NT2/D1 (cell line): ENCODE data around the gene ZNF184.

Experiments
- DNase-seq: peaks from one replicate; pipeline ENCODE4 v3.0.0-alpha.2; 2011; ENCODE audit warnings: low read depth, low spot score
- H3K27me3 ChIP-seq: 2 replicates; pipeline ENCODE4 v1.6.0; 2011; ENCODE audit warnings: mild to moderate bottlenecking; ENCODE audit not compliant: insufficient read length, insufficient read depth
- H3K36me3 ChIP-seq: 2 replicates; pipeline ENCODE4 v1.6.1; 2011; ENCODE audit warnings: mild to moderate bottlenecking, low read length, mixed read lengths; ENCODE audit not compliant: insufficient read depth, insufficient read length
- H3K4me1 ChIP-seq: 2 replicates; pipeline ENCODE4 v1.5.1; 2011; ENCODE audit not compliant: insufficient read depth, insufficient read length
- H3K4me3 ChIP-seq: 2 replicates; pipeline ENCODE4 v1.5.1; 2011; ENCODE audit warnings: low read depth; ENCODE audit not compliant: insufficient read length
- H3K9ac ChIP-seq: 2 replicates; pipeline ENCODE4 v1.6.0; 2011; ENCODE audit warnings: low read depth; ENCODE audit not compliant: insufficient read length
- H3K9me3 ChIP-seq: 2 replicates; pipeline ENCODE4 v1.5.1; 2011; ENCODE audit warnings: mild to moderate bottlenecking, low read length; ENCODE audit not compliant: insufficient read depth
- SUZ12 ChIP-seq: IDR thresholded peaks from 2 replicates; pipeline ENCODE4 v1.6.1; 2011; ENCODE audit not compliant: insufficient read length, insufficient read depth; ENCODE audit errors: extremely low read depth
- YY1 ChIP-seq: IDR thresholded peaks from 2 replicates; pipeline ENCODE4 v1.6.1; 2011; ENCODE audit not compliant: insufficient read length, insufficient read depth
- ZNF274 ChIP-seq: IDR thresholded peaks from 2 replicates; pipeline ENCODE4 v1.6.1; 2011; ENCODE audit warnings: mild to moderate bottlenecking, low read depth, low read length

ZNF184 gene

GRCh38 chr6:27507041-27507956 lies 34.4 kb upstream of the ZNF184 start:
- Histone ChIP-seq H3K9ac (no peak overlapping the region), H3K4me3 (no peak overlapping the region), H3K36me3 (no peaks in the 10 kb centered on the region), H3K27me3 (no peaks in the 10 kb centered on the region), H3K9me3 (no peaks in the 10 kb centered on the region), H3K4me1 (no peaks in the 10 kb centered on the region)
- no peak for DNase-seq
- TF ChIP-seq YY1 (no peak), SUZ12 (no peak), ZNF274 (no peak)

DNA sequence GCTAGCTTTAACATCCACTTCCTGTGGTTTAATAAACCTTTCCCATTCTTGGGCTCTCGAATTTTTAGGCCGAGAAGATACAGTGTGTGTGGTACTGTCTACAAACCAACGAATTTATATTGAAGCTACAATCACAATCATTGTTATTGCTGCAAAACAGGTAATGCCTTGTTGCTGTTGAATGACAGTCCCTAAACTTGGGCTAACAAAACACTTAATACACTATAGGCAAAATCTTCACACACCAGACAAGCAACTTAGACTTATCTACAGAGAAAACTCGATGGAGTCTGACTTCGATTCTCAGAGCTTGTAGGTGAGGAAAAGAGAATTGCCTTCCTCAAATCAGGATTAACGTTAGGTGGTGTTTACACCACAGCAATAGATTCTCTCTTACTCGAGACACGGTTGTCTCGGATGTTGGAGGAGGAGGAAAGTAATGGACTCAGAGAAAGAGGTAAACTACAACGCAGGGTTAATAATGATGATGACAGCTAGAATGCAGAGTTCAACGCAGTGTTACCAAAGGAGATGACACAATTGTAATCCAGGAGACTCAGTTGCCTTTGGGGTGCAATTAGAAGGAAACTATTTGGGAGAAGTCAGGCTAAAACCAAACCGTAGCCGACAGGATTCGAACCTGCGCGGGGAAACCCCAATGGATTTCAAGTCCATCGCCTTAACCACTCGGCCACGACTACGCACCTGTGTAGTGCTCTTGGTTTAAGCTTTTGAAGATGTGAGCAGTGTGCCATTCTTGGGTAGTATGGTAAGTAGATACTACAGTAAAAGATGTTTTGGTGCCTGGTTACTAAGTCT lies 32.5 kb upstream of the ZNF184 start:
- DNase-seq = peak; percentile 68
- no peak overlapping the region for H3K4me3 ChIP-seq
- no peaks in the 10 kb centered on the region for H3K36me3 ChIP-seq
- no peak overlapping the region for H3K9ac ChIP-seq
- TF ChIP-seq SUZ12 (no peak), YY1 (no peak), ZNF274 (no peak)
- no peaks in the 10 kb centered on the region for H3K27me3 ChIP-seq
- no peaks in the 10 kb centered on the region for H3K4me1 ChIP-seq
- H3K9me3 ChIP-seq = no peaks in the 10 kb centered on the region

DNA sequence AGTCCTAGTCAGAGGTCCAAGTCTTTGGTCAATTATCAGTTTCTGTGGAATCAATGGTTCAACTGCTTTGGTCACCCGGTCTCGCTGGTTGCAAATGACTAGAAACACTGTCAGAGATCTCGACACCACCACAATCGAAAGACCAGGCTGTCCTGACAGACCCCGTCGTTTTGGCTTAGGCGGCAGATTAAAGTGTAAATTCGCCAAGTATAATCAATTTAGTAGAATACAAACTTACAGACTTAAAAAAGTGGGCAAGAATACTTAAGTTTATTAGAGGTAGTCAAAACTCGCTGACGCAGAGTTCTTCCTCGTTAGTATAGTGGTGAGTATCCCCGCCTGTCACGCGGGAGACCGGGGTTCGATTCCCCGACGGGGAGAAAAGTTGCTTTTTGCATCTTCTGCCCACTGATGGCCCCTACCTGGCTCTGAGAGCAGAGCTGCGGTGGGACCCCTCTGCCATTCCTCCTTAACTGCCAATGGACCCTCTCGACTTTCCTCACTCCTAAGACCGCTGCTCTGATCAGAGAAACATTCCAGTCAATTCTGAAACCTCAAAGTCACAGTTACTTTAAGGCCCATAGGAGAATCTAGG lies 30.6 kb upstream of the ZNF184 start:
- no peaks in the 10 kb centered on the region for H3K9me3 ChIP-seq
- peak overlapping the region; percentile 74 for H3K4me3 ChIP-seq
- peak; percentile 39 for DNase-seq
- H3K4me1 ChIP-seq = no peaks in the 10 kb centered on the region
- H3K9ac ChIP-seq = peak overlapping the region; percentile 43
- H3K36me3 ChIP-seq = no peaks in the 10 kb centered on the region
- TF ChIP-seq YY1 = no peak
- no peak for TF ChIP-seq ZNF274
- TF ChIP-seq SUZ12 = no peak
- no peaks in the 10 kb centered on the region for H3K27me3 ChIP-seq

- Histone ChIP-seq H3K4me3 (peak overlapping the region; percentile 74), H3K4me1 (no peaks in the 10 kb centered on the region), H3K27me3 (no peaks in the 10 kb centered on the region), H3K36me3 (no peaks in the 10 kb centered on the region), H3K9ac (peak overlapping the region; percentile 46), H3K9me3 (no peaks in the 10 kb centered on the region)
- DNase-seq = peak; percentile 44
- TF ChIP-seq SUZ12 = no peak
- TF ChIP-seq YY1 = no peak
- no peak for TF ChIP-seq ZNF274
These were observed 29.9 kb upstream of the ZNF184 start for GRCh38 chr6:27502508-27503435.

- no peaks in the 10 kb centered on the region for H3K27me3 ChIP-seq
- no peaks in the 10 kb centered on the region for H3K4me1 ChIP-seq
- no peak for DNase-seq
- no peak overlapping the region for H3K4me3 ChIP-seq
- H3K9me3 ChIP-seq = no peaks in the 10 kb centered on the region
- no peak overlapping the region for H3K9ac ChIP-seq
- no peak for TF ChIP-seq YY1
- TF ChIP-seq ZNF274 = no peak
- no peak for TF ChIP-seq SUZ12
- H3K36me3 ChIP-seq = no peaks in the 10 kb centered on the region
These were observed 28.3 kb upstream of the ZNF184 start for GRCh38 chr6:27501187-27501586.

GRCh38 chr6:27500177-27500576 lies 27.3 kb upstream of the ZNF184 start:
- Histone ChIP-seq H3K27me3 (no peaks in the 10 kb centered on the region), H3K4me3 (no peak overlapping the region), H3K9ac (no peak overlapping the region), H3K36me3 (no peaks in the 10 kb centered on the region), H3K9me3 (no peaks in the 10 kb centered on the region), H3K4me1 (no peaks in the 10 kb centered on the region)
- TF ChIP-seq ZNF274 (no peak), YY1 (no peak), SUZ12 (no peak)
- no peak for DNase-seq
